Tibial nerve (tissue), 4 donors: Measurements from ENCODE around the gene ATG4D. TPM values are rescaled to one million over a fixed set of nuclear protein-coding genes. Genes with fewer than 3 reads are reported as not detected.
"Not testable (repeated sequence)": the region's sequence is repeated elsewhere in the genome, so short reads cannot be mapped to it uniquely, and the experiment has no call there.

Source experiments
- DNase-seq, 2 donors: peaks; one replicate each; pipeline ENCODE4 v3.0.0-alpha.2; 2019; ENCODE audit warnings: low spot score in 2 of 2
- H3K27ac ChIP-seq, 4 donors: fragments of 200-600 bp; sonication (generic) in 3 of 4; one replicate each; pipeline ENCODE4 v1.5.1; 2017 to 2019; ENCODE audit warnings: mild to moderate bottlenecking in 1 of 4
- H3K27me3 ChIP-seq, 2 donors: fragments of 200-600 bp; sonication (generic) in 1 of 2; one replicate each; pipeline versions ENCODE4 v1.5.1 to v1.6.0; 2017 to 2019
- H3K36me3 ChIP-seq, 3 donors: fragments of 200-600 bp; sonication (generic); one replicate each; pipeline ENCODE4 v1.5.1; 2018 to 2019
- H3K4me1 ChIP-seq, 4 donors: fragments of 200-600 bp; sonication (generic) in 3 of 4; one replicate each; pipeline ENCODE4 v1.5.1; 2017 to 2019
- H3K4me3 ChIP-seq, 4 donors: fragments of 200-600 bp; sonication (generic) in 3 of 4; one replicate each; pipeline ENCODE4 v1.5.1; 2017 to 2019; ENCODE audit warnings: mild to moderate bottlenecking in 1 of 4, moderate library complexity in 1 of 4
- H3K9me3 ChIP-seq, 4 donors: fragments of 200-600 bp; sonication (generic) in 3 of 4; one replicate each; pipeline ENCODE4 v1.5.1; 2017 to 2019
- CTCF ChIP-seq, 5 experiments: fragments of 200-600 bp in 3 of 5; fragments of 450-650 bp in 2 of 5; sonication (generic) in 3 of 5; IDR thresholded peaks; one replicate each; pipeline ENCODE4 v1.5.1; 2016 to 2019; ENCODE audit warnings: antibody characterized with exemption in 5 of 5, mild to moderate bottlenecking in 3 of 5, moderate library complexity in 2 of 5
- EP300 ChIP-seq, 2 donors: sonication (generic); formaldehyde crosslinking; IDR thresholded peaks; one replicate each; pipeline ENCODE4 v1.6.1; 2017; ENCODE audit warnings: antibody characterized with exemption in 2 of 2, mild to moderate bottlenecking in 1 of 2
- POLR2A ChIP-seq, 2 donors: fragments of 450-650 bp; IDR thresholded peaks; one replicate each; pipeline ENCODE4 v1.6.1; 2017; ENCODE audit warnings: antibody characterized with exemption in 2 of 2, mild to moderate bottlenecking in 2 of 2, moderate library complexity in 2 of 2
- WGBS, 2 donors: methylation state at CpG; one replicate each; pipeline ENCODE4 v1.1.5; 2018; 5-methylcytosine and 5-hydroxymethylcytosine counted together
- total RNA-seq, 4 donors: library from RNA; depleted of rRNA; stranded (reverse); fragments of >200 nt; gene quantifications; one replicate each; pipeline ENCODE4 v1.1.0, GENCODE V29; 2016

Gene ATG4D
- total RNA-seq, 4 donors from 2014 or later = 11.5 to 27.8 (median 17.8) TPM

DNA sequence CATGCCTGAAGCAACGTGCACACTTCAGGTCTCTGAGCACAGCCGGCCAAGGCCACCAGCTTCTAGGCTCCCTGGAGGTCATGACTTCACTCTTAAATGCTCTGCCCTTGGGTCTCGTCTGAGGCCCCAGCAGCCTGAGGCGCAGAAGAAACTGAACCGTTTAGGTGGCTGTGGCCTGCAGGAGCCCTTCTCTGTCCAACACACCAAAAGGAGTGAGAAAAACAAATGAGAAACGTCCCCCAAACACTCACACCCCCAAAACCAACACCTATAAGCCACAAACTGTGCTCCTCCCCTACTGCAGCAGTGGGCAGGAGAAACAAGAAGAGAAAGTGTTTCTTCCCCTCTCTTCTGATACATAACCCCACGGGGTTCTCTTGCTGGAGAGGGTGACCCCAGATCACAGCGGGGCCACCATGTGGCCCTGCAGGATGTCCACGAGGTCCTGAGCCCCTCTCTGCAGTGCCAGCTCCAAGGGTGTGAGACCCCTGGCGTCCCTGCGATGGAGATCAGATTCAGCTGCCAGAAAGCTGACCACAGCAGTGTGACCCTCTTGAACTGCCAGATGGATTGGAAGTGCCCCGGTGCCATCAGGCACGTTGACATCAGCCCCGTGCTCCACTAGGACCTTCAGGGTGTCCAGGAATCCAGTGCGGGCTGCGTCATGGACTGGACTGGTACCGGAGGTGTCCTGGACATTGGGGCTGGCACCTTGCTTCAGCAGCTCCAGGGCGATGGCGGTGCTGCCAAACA is 23.1 kb downstream of the ATG4D start:
- TF ChIP-seq POLR2A (IDR thresholded peaks at IDR 0.05) (no peak), CTCF (IDR thresholded peaks at IDR 0.05) (no peak), EP300 (IDR thresholded peaks at IDR 0.05) (no peak)
- H3K27me3 ChIP-seq = no peaks in the 10 kb centered on the region
- H3K36me3 ChIP-seq = peaks cover 0 to 17% (median 4%) of the 10 kb centered on the region in 3 donors
- no peaks in the 10 kb centered on the region for H3K9me3 ChIP-seq
- no peak for DNase-seq
- peak overlapping the region in 3 of 4 donors; percentile 2 to 93 (median 90) for H3K4me3 ChIP-seq
- WGBS, 2 donors = 51% methylated on average over 16 to 19 of the region's 19 CpGs
- H3K27ac ChIP-seq = peak overlapping the region; percentile 90 to 96 (median 92)
- H3K4me1 ChIP-seq = peaks cover 0 to 45% (median 34%) of the 10 kb centered on the region in 4 donors

- peaks cover 0 to 49% (median 34%) of the 10 kb centered on the region in 4 donors for H3K4me1 ChIP-seq
- 36 to 42% methylated on average over 5 of the region's 5 CpGs for WGBS, 2 donors
- no peaks in the 10 kb centered on the region for H3K27me3 ChIP-seq
- no peak for TF ChIP-seq EP300 (IDR thresholded peaks at IDR 0.05)
- TF ChIP-seq POLR2A (IDR thresholded peaks at IDR 0.05) = no peak
- no peak for TF ChIP-seq CTCF (IDR thresholded peaks at IDR 0.05)
- peaks cover 0 to 9% (median 3%) of the 10 kb centered on the region in 3 donors for H3K36me3 ChIP-seq
- peak overlapping the region in 3 of 4 donors; percentile 56 to 97 (median 71) for H3K4me3 ChIP-seq
- peak overlapping the region; percentile 80 to 96 (median 92) for H3K27ac ChIP-seq
- H3K9me3 ChIP-seq = no peaks in the 10 kb centered on the region
- no peak for DNase-seq
Observed at GRCh38 chr19:10567656-10568055, 24.0 kb downstream of the ATG4D start.

DNA sequence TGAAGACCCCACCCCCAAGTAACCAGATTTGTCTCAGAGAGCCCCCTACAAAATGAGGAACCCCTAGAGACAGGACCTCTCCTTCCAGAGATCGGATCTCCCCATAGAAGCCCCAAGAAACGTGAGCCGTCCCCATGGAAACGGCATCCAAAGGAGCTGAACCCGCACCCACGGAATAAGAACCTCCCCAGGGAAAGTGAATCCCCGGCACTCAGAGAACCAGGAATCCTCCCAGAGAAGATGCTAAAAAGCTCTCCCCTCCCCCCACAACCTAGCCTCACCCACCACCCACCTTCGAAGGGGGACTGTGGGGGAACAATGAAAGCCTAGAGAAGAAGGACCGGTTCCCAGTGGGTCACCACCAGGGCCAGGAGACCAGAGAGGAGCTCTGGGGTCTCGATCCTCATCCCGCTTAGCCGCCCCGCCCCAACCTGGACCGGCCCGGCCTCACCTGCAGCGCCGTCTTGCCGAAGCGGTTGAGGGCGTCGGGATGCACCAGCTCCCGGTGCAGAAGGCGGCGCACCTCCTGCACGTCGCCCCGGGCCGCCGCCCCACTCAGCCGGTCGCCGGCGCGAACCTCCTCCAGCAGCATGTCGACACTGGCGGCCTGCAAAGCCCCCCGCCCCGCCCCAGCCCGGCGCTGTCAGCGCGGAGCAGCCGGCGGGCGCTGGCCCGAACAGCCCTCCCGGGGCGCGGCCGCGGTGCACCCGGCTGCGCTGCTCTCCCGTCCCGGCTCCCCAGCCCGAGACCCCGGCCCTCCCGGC is 24.5 kb downstream of the ATG4D start:
- 1 to 3% methylated on average over 20 to 24 of the region's 58 CpGs for WGBS, 2 donors
- DNase-seq = no peak

GRCh38 chr19:10568826-10569651 is 25.3 kb downstream of the ATG4D start, which contains the start of gene CDKN2D:
CDKN2D (minus strand) TSS chr19:10568979; CDS start chr19:10568653, 326 bp downstream.
- H3K4me3 ChIP-seq = peak within 1 kb of the TSS; percentile 56 to 97 (median 78)
- H3K4me1 ChIP-seq = peaks cover 0 to 49% (median 34%) of the 10 kb centered on the region in 4 donors
- peak; percentile 98 to 99 for DNase-seq
- no peaks in the 10 kb centered on the region for H3K9me3 ChIP-seq
- peak; percentile 71 to 88 for TF ChIP-seq POLR2A (IDR thresholded peaks at IDR 0.05)
- peak; percentile 49 to 91 (median 89) for TF ChIP-seq CTCF (IDR thresholded peaks at IDR 0.05)
- TF ChIP-seq EP300 (IDR thresholded peaks at IDR 0.05) = peak; percentile 87 to 96
- 0 to 2% methylated on average over 31 to 50 of the region's 71 CpGs for WGBS, 2 donors
- peak within 1 kb of the TSS; percentile 80 to 96 (median 92) for H3K27ac ChIP-seq
- no peaks in the 10 kb centered on the region for H3K27me3 ChIP-seq
- H3K36me3 ChIP-seq = no peaks in the 10 kb centered on the region

More for the DNA sequence above, 24.5 kb downstream of the ATG4D start:
- Histone ChIP-seq H3K27ac (peak overlapping the region; percentile 80 to 96 (median 92)), H3K4me1 (peaks cover 0 to 49% (median 34%) of the 10 kb centered on the region in 4 donors), H3K27me3 (no peaks in the 10 kb centered on the region), H3K36me3 (peaks cover 0 to 3% (median 0%) of the 10 kb centered on the region in 3 donors), H3K4me3 (peak overlapping the region; percentile 56 to 97 (median 78)), H3K9me3 (no peaks in the 10 kb centered on the region)
- no peak for TF ChIP-seq CTCF (IDR thresholded peaks at IDR 0.05)
- TF ChIP-seq EP300 (IDR thresholded peaks at IDR 0.05) = no peak
- TF ChIP-seq POLR2A (IDR thresholded peaks at IDR 0.05) = no peak

GRCh38 chr19:10573793-10574192 is 30.1 kb downstream of the ATG4D start:
- not testable (repeated sequence) for H3K4me3 ChIP-seq, H3K27me3 ChIP-seq, H3K9me3 ChIP-seq, H3K36me3 ChIP-seq, DNase-seq, H3K27ac ChIP-seq
- peaks cover 0 to 16% (median 7%) of the 10 kb centered on the region in 4 donors for H3K4me1 ChIP-seq
- 82 to 84% methylated on average over 6 of the region's 6 CpGs for WGBS, 2 donors
